ENCODE results near the gene WIZ. TPM values are rescaled to one million over a fixed set of nuclear protein-coding genes. Genes with fewer than 3 reads are reported as not detected.
A peak's percentile ranks its signal among the peaks of the same experiment; 100 is the strongest.

Gene WIZ
- total RNA-seq, 1 donor from 2014 or later = 31.3 TPM

- no peak for DNase-seq (ENCODE audit: missing footprints)
- intact Hi-C loops (cut with DNase I) = no loop called here
- ATAC-seq = no peak
Measured at GRCh38 chr19:15448044-15448777, 1.5 kb downstream of the WIZ start.

DNA sequence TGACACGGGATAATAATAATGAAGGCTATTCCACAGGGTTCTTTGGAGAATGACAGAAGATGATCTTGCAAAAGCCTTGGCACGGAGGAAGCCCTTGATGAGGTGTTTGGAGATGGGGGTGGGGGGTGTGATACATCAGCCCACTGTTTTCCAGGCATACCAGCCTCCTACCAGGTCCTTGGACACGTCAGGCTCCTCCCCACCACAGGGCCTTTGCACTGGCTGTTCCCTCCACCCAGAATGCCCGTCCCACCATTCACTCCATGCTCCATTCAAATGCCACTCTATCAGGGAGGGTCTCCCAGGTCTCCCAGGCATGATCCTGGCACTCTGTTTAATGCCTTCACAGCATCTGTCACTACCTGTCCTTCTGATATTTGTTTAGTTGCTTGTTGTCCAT is 2.7 kb downstream of the WIZ start:
- intact Hi-C loops (cut with DNase I) = no loop called here
- ATAC-seq = no peak
- no peak for DNase-seq (ENCODE audit: missing footprints)

DNA sequence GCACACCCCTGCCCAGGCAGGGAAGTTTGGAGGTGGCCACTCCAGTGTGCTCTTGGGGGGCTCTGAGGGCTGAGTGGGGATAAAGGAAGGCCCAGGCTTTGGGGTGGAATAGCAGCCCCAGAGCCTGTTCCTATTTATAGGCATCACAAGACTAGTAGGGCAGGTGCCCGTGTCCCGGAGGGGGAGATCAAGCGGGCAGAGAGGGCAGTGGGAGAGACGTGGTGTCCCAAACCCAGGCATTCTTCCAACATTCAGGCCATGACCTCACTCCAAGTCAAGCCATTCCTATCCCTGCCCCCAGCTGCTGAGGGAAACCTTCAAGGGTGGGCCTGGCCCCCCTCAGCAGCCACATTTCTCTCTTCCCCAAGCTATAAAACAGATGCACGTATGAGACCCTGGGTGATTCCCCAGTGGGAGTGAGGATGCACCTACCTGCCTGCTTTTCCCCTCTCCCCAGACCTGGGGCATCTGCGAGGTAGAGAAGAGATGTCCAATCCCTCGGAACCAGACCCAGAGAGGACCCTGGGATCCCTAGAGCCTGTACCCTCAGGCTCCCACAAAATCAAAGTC is 3.9 kb downstream of the WIZ start:
- DNase-seq (ENCODE audit: missing footprints) = no peak
- intact Hi-C loops (cut with DNase I) = no loop called here
- ATAC-seq = peak; percentile 73

DNA sequence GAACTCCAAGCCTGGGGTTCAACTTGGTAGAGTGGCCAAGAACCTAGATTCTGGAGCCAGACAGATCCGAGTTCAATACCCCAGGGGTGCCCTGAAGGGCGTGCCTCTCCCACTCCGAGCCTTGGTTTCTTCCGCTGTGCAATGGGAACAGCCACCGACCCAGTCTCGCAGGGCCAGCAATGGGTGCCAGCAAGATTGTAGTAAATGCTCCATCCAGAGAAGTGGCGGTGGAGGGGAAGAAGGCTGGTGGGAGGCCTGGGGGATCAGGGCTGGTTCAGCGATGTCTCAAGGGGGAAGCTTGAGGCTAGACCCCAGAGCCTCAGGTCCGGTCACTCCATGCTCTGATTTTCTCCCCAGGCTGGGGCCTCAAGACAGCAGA is 4.5 kb downstream of the WIZ start:
- ATAC-seq = no peak
- intact Hi-C loops (cut with DNase I) = no loop called here
- DNase-seq (ENCODE audit: missing footprints) = no peak

GRCh38 chr19:15444505-15445226 is 5.1 kb downstream of the WIZ start:
- intact Hi-C loops (cut with DNase I) = no loop called here
- DNase-seq (ENCODE audit: missing footprints) = no peak
- ATAC-seq = peak; percentile 23

DNA sequence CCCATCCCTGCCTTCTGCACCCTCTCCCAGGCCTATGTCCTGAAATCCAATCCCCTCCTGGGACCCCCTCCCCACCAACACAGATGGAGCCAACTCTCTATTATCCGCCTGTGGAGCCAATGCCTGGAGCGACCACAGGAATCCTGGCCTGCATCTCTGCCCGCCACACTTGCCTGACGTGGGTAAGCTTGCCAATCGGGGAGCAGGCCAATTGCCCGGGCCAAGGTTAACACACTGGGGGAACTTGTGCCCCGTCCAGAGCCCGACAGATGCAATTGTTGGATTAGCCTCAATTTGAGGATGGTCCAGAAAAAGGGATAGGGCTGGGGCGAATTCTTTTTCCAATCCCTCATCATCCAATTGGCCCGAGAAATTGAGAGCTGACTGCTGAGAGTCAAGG is 5.9 kb downstream of the WIZ start:
- ATAC-seq = peak; percentile 63
- intact Hi-C loops (cut with DNase I) = no loop called here
- DNase-seq (ENCODE audit: missing footprints) = no peak

- DNase-seq (ENCODE audit: missing footprints) (no peak), ATAC-seq (no peak)
- intact Hi-C loops (cut with DNase I) = no loop called here
Measured at GRCh38 chr19:15443325-15443724, 6.4 kb downstream of the WIZ start.

DNA sequence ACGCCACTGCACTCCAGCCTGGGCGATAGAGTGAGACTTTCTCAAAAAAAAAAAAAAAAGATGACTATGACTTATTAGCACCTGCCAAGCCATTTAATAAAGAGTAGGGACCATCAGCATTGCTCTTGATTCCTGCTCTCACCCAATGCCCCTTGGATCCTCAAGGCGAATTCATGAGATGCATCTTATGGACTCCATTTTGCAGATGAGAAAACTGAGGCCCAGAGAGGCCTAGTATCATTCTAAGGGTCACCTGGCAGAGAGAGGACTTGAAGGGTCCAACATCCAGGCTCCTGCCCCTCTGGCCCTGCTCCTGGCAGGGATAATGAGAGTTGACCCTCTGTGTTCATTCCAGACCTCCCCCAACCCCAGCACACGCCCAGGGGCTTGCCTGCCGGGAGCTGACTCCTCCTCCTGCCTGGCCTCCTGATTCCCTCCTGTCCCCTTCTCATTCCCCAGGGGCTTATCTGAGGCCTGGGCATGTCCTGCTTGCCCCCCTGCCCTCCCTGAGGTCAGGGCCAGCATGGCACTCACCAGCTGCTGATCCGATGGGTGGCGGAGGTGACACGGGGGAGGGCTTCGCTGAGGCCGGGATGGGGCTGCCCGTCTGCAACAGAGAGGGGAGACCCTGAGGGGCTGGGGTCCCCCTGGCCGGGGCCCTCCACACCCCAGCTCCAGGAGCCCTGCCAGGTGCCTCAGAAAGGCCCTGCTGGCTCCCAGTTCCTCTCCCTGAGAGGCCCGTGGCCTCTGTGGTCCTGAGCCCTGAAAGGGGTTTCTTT is 7.4 kb downstream of the WIZ start:
- ATAC-seq (no peak), DNase-seq (ENCODE audit: missing footprints) (no peak)
- intact Hi-C loops (cut with DNase I) = no loop called here

DNA sequence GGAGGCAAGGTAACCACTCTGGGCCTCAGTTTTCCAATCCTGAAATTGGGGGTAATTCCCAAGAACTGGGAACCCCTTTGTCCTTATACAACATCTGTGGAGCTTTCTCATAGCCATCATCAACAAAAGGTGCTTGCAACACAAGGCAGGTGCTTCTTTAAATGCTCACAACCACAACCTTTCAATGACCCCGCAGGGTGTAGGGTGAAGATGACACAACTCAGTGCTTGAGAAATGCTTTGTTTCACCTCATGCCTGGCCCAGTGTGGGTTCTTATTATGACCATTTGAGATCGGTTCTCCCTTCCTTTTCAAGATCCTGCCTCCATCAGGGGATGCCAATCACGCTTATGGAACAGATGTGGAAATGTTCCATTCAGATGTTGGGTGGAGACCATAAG is 8.4 kb downstream of the WIZ start:
- intact Hi-C loops (cut with DNase I) = no loop called here
- DNase-seq (ENCODE audit: missing footprints) = no peak
- ATAC-seq = no peak

- DNase-seq (ENCODE audit: missing footprints) (no peak), ATAC-seq (no peak)
- intact Hi-C loops (cut with DNase I) = no loop called here
Measured at GRCh38 chr19:15439821-15440641, 9.7 kb downstream of the WIZ start.

DNA sequence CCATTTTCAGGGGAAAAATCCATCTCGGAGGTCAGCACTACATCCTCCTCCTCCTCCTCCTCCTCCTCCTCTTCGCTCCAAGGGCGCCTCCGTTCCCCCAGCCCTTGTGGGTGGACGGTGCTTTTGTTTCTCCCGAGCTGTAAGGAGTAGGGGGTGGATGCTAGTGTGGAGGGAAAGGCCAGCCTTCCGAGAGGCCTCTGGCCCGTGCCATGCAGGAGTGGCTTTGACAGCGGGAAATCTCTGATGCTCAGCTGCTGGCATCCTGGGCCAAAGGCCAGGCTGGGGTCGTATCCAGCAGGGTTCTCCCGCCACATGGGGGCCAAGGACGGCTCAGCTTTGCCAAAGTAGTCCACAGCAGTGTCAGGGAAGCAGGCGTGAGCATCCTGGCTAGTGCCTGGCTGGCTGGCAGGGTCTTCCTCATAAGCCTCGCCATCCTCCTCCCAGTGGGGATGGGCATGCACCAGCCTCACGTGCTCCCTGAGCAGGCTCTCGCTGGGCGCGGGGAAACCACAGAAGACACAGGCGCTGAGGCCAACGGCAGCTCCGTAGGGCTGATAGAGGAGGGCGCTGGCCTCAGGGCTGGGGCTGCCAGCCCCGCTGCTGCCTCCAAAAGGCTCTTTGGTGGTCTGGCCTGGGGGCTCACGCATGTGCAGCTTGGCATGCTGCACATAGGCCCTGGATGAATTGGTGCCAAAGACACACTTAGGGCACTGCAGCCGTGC is 10.5 kb downstream of the WIZ start:
- DNase-seq (ENCODE audit: missing footprints) (no peak), ATAC-seq (no peak)
- intact Hi-C loops (cut with DNase I) = no loop called here

DNA sequence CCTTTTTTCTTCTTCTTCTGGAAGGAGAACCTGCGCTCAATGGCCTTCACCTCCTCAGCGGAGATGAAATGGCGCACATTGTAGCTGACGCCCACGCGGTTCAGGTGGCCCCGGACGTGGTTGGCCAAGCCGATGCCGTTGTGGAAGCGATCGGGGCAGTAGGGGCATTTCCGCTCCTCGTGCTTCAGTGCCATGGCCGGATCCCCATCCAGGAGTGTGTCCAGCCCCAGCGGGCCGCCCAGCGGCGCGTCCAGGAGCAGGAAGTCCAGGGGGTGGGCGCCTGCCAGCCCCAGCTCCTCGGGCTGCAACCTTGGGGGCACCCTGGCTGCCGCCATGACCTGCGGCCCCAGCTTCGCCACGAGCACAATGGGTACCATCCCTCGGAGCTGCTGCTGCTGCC is 11.2 kb downstream of the WIZ start:
- ATAC-seq (no peak), DNase-seq (ENCODE audit: missing footprints) (no peak)
- intact Hi-C loops (cut with DNase I) = no loop called here

- intact Hi-C loops (cut with DNase I) = no loop called here
- ATAC-seq (no peak), DNase-seq (ENCODE audit: missing footprints) (no peak)
Measured at GRCh38 chr19:15438124-15438496, 11.6 kb downstream of the WIZ start.

DNA sequence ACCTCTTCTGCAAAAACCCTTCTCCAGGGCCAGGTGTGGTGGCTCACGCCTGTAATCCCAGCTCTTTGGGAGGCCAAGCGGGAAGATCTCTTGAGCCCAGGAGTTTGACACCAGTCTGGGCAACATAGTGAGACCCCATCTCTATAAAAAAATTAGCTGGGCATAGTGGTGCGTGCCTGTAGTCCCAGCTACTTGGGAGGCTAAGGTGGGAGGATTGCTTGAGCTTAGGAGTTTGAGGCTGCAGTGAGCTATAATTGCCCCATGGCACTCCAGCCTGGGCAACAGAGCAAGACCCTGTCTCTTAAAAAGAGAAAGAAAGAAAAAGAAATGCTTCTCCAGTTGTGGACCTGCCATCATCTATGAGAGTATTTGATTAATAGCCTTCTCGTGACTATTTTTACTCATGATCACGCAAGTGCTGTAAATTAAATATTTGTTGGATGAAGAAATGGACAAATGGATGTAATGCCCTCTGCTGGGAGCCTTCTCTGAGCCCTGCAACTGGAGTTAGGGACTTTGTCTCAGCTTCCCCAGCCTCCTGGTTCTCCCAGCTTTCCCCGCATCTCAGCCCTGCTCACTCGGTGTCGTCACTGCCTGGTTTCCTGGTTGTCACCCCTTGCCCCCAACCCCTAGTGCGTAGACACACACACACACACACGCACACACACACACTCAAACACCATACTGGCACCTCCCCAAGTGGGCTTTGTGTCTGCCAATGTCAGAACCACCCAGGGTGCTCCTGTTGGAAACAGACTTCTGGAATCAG is 12.2 kb downstream of the WIZ start:
- intact Hi-C loops (cut with DNase I) = no loop called here
- DNase-seq (ENCODE audit: missing footprints) = no peak
- ATAC-seq = no peak

GRCh38 chr19:15436826-15437110 is 13.0 kb downstream of the WIZ start:
- intact Hi-C loops (cut with DNase I) = no loop called here
- ATAC-seq (no peak), DNase-seq (ENCODE audit: missing footprints) (no peak)

DNA sequence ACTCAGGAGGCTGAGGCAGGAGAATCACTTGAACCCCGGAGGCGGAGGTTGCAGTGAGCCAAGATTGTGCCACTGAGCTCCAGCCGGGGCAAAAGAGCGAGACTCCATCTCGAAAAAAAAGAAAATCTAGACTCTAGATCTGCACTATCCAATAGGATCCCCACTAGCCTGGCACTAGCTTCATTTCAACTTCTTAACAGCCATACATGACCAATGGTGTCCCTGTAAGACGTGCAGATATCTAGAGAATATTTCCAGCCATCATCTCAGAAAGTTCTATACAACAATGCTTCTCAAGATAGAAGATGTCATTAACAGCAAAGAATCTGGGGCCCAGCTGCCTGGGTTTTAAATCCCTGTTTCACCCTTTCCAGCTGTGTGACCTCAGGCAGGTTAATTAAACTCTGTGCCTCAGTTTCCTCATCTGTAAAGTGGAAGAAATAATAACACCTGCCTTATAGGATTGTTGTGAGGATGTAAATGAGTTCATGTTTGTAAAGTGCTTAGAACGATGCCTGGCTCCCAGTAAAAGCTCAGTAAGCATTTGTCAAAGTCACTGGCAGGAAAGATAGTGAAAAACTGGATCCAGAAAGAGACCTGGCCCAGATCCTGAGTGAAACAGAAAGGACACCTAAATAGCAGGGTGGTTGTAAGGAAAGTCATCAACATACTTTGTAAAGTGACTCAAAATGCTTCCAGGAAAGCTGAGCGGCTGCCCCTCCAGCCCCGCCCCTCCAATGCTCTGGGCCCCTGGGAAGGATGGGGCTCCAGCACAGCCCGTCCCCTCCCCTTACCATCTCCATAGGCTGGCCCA is 13.5 kb downstream of the WIZ start:
- ATAC-seq (no peak), DNase-seq (ENCODE audit: missing footprints) (no peak)
- intact Hi-C loops (cut with DNase I) = no loop called here

DNA sequence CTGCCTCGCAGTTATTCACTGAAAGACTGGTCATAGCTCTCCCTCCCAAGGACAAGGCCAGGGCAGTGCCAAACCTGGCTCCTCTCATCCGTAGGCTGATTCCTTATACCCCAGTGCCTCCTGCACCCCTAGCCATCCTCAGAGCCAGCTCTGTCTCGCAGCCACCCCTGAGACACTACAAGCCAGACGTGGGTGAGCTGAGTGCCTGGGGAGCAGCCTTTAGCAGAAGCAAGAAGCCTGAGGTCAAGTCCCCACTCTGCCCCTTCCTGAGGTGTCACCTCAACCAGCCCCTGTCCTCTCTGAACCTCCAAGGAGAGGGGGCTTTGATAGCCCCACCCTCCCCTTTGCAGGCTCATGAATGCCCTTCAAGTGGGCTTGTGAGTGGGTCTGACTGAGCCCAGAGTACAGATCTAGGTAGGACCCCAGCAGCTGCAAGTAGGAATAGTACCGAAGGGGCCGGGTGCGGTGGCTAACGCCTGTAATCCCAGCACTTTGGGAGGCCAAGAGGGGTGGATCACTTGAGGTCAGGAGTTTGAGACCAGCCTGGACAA is 16.2 kb downstream of the WIZ start:
- intact Hi-C loops (cut with DNase I) = loop anchor here (5.0 kb wide), 1 partner anchor 56 kb away; the partner anchor contains the start of gene AKAP8
- ATAC-seq (no peak), DNase-seq (ENCODE audit: missing footprints) (no peak)
